Natural killer cell (primary cell): Measurements from ENCODE around the gene CHAF1B. TPM values are rescaled to one million over a fixed set of nuclear protein-coding genes. Genes with fewer than 3 reads are reported as not detected.

ENCODE experiments used
- ATAC-seq, 3 donors: fragments of 150-1000 bp in 2 of 3; fragments of 200-7000 bp in 1 of 3; cut with Tn5 transposase; 1 replicate in 1 of 3; 2 replicates in 2 of 3; pipeline ENCODE4 v1.10.0; 2021; ENCODE audit warnings: mild to moderate bottlenecking in 2 of 3, moderate library complexity in 2 of 3
- DNase-seq, 2 donors: peaks; one replicate each; pipeline versions ENCODE4 v3.0.0 to v3.0.0-alpha.2; 2013 to 2021; ENCODE audit warnings: mixed read lengths in 1 of 2
- H3K27ac ChIP-seq: one replicate; pipeline ENCODE4 v1.5.1; 2013; ENCODE audit warnings: mild to moderate bottlenecking, low read length
- H3K27me3 ChIP-seq: one replicate; pipeline ENCODE4 v1.6.1; 2013; ENCODE audit warnings: low read length; ENCODE audit not compliant: control insufficient read depth, insufficient read depth
- H3K36me3 ChIP-seq: one replicate; pipeline ENCODE4 v1.6.1; 2013; ENCODE audit warnings: low read length; ENCODE audit not compliant: control insufficient read depth, insufficient read depth
- H3K4me1 ChIP-seq: one replicate; pipeline ENCODE4 v1.6.1; 2013; ENCODE audit warnings: low read length; ENCODE audit not compliant: control insufficient read depth, insufficient read depth
- H3K4me3 ChIP-seq: one replicate; pipeline ENCODE4 v1.5.1; 2013; ENCODE audit warnings: low read length
- H3K9me3 ChIP-seq: one replicate; pipeline ENCODE4 v1.6.1; 2013; ENCODE audit warnings: low read length; ENCODE audit not compliant: control insufficient read depth, insufficient read depth
- H3K27ac Mint-ChIP-seq, 2 donors: one replicate each; pipeline ENCODE4 v1.8.0; 2022; ENCODE audit warnings: mild to moderate bottlenecking in 2 of 2, mixed read lengths in 2 of 2, moderate library complexity in 1 of 2
- H3K27me3 Mint-ChIP-seq, 2 donors: one replicate each; pipeline ENCODE4 v1.8.0; 2022; ENCODE audit warnings: low read depth in 2 of 2, mixed read lengths in 2 of 2
- H3K36me3 Mint-ChIP-seq: one replicate; pipeline ENCODE4 v1.8.0; 2022; ENCODE audit warnings: mixed read lengths
- H3K4me1 Mint-ChIP-seq, 2 donors: one replicate each; pipeline ENCODE4 v1.8.0; 2022; ENCODE audit warnings: mixed read lengths in 2 of 2
- H3K4me3 Mint-ChIP-seq: one replicate; pipeline ENCODE4 v1.8.0; 2022; ENCODE audit warnings: mild to moderate bottlenecking, moderate library complexity, mixed read lengths
- H3K9me3 Mint-ChIP-seq, 2 donors: one replicate each; pipeline ENCODE4 v1.8.0; 2022; ENCODE audit warnings: mixed read lengths in 2 of 2
- CTCF ChIP-seq: fragments of 200-600 bp; IDR thresholded peaks from one replicate; pipeline ENCODE4 v1.8.0; 2022; ENCODE audit warnings: antibody characterized with exemption
- WGBS: methylation state at CpG from one replicate; pipeline ENCODE4 v1.1.7; 2013; ENCODE audit warnings: missing lambda C conversion rate; ENCODE audit not compliant: insufficient coverage; 5-methylcytosine and 5-hydroxymethylcytosine counted together
- intact Hi-C: fragments of 100-400 bp; cut with micrococcal nuclease; formaldehyde crosslinking; loops from one replicate; pipeline ENCODE4 v1.14.2; 2022
- total RNA-seq, 4 donors: library from RNA; stranded (reverse); fragments of 120-200 nt in 1 of 4; gene quantifications; one replicate each; pipeline versions ENCODE4 v1.2.3 to v1.2.4, GENCODE V29; 2013 to 2022

Gene CHAF1B
- total RNA-seq, 3 donors from 2014 or later (not counting 1 experiment from before 2014, with no cell fraction given): 7.6 to 7.9 (median 7.7) TPM

GRCh38 chr21:36395353-36396111 is 10.3 kb downstream of the CHAF1B start:
- no peak overlapping the region for H3K27ac ChIP-seq
- no peaks in the 10 kb centered on the region for H3K27me3 Mint-ChIP-seq
- no peak for ATAC-seq
- H3K36me3 ChIP-seq: peaks cover 2% of the 10 kb centered on the region
- no peak overlapping the region for H3K4me3 Mint-ChIP-seq
- H3K9me3 ChIP-seq: no peaks in the 10 kb centered on the region
- H3K36me3 Mint-ChIP-seq: no peaks in the 10 kb centered on the region
- peaks cover 0 to 7% of the 10 kb centered on the region in 2 donors for H3K4me1 Mint-ChIP-seq
- 97% methylated on average over 4 of the region's 6 CpGs for WGBS
- H3K27me3 ChIP-seq: no peaks in the 10 kb centered on the region
- H3K9me3 Mint-ChIP-seq: no peaks in the 10 kb centered on the region
- no peak for TF ChIP-seq CTCF
- H3K27ac Mint-ChIP-seq: no peak overlapping the region
- H3K4me1 ChIP-seq: no peaks in the 10 kb centered on the region
- intact Hi-C loops: loop anchor here (2.0 kb wide), 1 partner anchor 35 kb away; no protein-coding TSS in a partner anchor
- H3K4me3 ChIP-seq: no peak overlapping the region
- no peak for DNase-seq

GRCh38 chr21:36396325-36396724 is 11.1 kb downstream of the CHAF1B start:
- H3K9me3 ChIP-seq: no peaks in the 10 kb centered on the region
- H3K9me3 Mint-ChIP-seq: no peaks in the 10 kb centered on the region
- no peak overlapping the region for H3K27ac ChIP-seq
- no peaks in the 10 kb centered on the region for H3K36me3 Mint-ChIP-seq
- H3K27me3 Mint-ChIP-seq: no peaks in the 10 kb centered on the region
- no peaks in the 10 kb centered on the region for H3K4me1 ChIP-seq
- H3K27me3 ChIP-seq: no peaks in the 10 kb centered on the region
- H3K4me3 Mint-ChIP-seq: no peak overlapping the region
- ATAC-seq: peak in 1 of 3 donors; percentile 10
- no peak overlapping the region for H3K4me3 ChIP-seq
- H3K36me3 ChIP-seq: peaks cover 2% of the 10 kb centered on the region
- no peak for DNase-seq
- H3K4me1 Mint-ChIP-seq: peaks cover 0 to 7% of the 10 kb centered on the region in 2 donors
- WGBS: 100% methylated on average over 3 of the region's 3 CpGs
- no peak for TF ChIP-seq CTCF
- H3K27ac Mint-ChIP-seq: no peak overlapping the region
- intact Hi-C loops: no loop called here

- Histone ChIP-seq H3K27me3 (no peaks in the 10 kb centered on the region), H3K27ac (no peak overlapping the region), H3K36me3 (peaks cover 2% of the 10 kb centered on the region), H3K4me1 (no peaks in the 10 kb centered on the region), H3K9me3 (no peaks in the 10 kb centered on the region), H3K4me3 (no peak overlapping the region)
- Mint-ChIP-seq H3K27me3 (no peaks in the 10 kb centered on the region), H3K9me3 (no peaks in the 10 kb centered on the region), H3K4me3 (no peak overlapping the region), H3K4me1 (peaks cover 0 to 7% of the 10 kb centered on the region in 2 donors), H3K27ac (peak overlapping the region in 1 of 2 donors; percentile 23), H3K36me3 (no peaks in the 10 kb centered on the region)
- DNase-seq: no peak
- intact Hi-C loops: no loop called here
- over 99% methylated on average over 4 of the region's 4 CpGs for WGBS
- TF ChIP-seq CTCF: no peak
- no peak for ATAC-seq
Observed at GRCh38 chr21:36396971-36397370, 11.8 kb downstream of the CHAF1B start.

GRCh38 chr21:36397606-36398005 is 12.4 kb downstream of the CHAF1B start:
- no peaks in the 10 kb centered on the region for H3K9me3 ChIP-seq
- H3K36me3 ChIP-seq: peaks cover 3% of the 10 kb centered on the region

More at GRCh38 chr21:36397606-36398005, 12.4 kb downstream of the CHAF1B start:
- TF ChIP-seq CTCF: no peak
- no peak overlapping the region for H3K27ac ChIP-seq
- Mint-ChIP-seq H3K4me3 (no peak overlapping the region), H3K9me3 (no peaks in the 10 kb centered on the region), H3K27ac (no peak overlapping the region), H3K36me3 (no peaks in the 10 kb centered on the region), H3K27me3 (no peaks in the 10 kb centered on the region), H3K4me1 (peaks cover 0 to 11% of the 10 kb centered on the region in 2 donors)
- no peaks in the 10 kb centered on the region for H3K27me3 ChIP-seq
- ATAC-seq (no peak), DNase-seq (no peak)
- intact Hi-C loops: no loop called here
- H3K4me3 ChIP-seq: no peak overlapping the region
- H3K4me1 ChIP-seq: no peaks in the 10 kb centered on the region
- WGBS: 78% methylated on average over 3 of the region's 5 CpGs
